KBM-7 (cell line): ENCODE data around the gene DIS3L2.

ENCODE experiments used
- DNase-seq: peaks from one replicate; pipeline ENCODE4 v3.0.0-alpha.2; 2015
- in situ Hi-C: fragments of 300-500 bp; cut with MboI; formaldehyde crosslinking; loops from 2 replicates; pipeline ENCODE4 v1.14.3; 2020; ENCODE audit warnings: low sequenced_read_pairs, low pct_unique_long_range_greater_than_20kb, mixed read lengths

The DIS3L2 gene

GRCh38 chr2:232341061-232341738 is 379.7 kb downstream of the DIS3L2 start:
- in situ Hi-C loops = no loop called here
- no peak for DNase-seq

DNA sequence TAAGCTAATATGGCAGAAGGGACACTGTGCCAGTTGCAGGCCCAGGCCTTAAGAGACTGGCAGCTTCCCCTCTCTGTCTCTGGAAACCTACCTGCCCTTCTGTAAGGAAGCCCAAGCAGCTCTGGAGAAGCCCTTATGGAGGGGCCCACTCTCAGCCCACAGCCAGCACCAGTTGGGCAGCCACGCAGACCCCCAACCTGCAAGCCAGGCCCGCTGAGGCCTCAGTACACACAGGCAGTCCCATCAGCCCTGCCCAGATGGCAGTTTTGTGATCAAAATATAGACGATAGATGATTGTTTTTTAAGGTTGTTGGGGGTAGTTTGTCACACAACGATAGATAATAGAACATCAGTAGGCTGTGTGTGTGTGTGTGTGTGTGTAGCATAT is 380.2 kb downstream of the DIS3L2 start:
- DNase-seq = no peak
- in situ Hi-C loops = no loop called here

- in situ Hi-C loops = no loop called here
- no peak for DNase-seq
Measured at GRCh38 chr2:232342635-232343565, 381.4 kb downstream of the DIS3L2 start.

DNA sequence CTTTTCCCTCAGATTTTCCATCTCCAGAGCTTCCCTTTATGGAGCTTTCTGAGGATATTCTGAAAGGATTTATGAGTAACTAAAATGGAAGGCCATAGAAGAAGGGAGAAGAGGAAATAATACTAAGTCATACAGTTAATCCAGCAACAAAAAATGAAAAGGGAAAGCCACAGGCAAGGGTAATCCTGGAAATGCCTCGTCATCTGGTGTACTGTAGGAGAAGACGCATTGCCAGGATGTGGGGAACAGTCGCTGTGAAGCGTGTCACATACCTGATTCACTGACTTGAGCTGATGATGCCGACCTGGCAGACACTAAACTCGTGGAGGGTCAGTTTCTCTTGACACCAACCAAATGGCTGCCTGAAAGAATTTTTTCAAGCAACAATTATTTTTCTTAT is 382.3 kb downstream of the DIS3L2 start:
- in situ Hi-C loops = no loop called here
- no peak for DNase-seq

DNA sequence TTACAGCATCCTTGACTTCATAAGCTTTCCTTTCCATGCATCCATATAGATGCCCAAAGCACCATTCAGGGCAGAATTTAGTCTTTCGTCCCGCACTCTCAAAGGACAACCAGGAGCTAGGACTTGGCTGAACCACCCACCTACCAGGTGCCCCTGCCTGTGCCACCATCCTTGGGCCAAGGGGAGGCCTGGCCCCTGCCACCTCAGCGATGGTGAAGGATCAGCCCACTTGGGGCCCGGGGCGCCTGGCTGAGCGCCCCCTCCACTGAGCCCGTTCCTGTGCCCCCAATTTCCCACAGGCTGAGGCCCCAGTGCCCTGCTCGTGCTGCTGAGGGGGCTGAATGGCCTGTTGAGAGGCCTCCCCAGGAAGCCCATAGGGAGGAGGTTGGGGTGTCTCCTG is 383.7 kb downstream of the DIS3L2 start:
- DNase-seq = no peak
- in situ Hi-C loops = no loop called here

DNA sequence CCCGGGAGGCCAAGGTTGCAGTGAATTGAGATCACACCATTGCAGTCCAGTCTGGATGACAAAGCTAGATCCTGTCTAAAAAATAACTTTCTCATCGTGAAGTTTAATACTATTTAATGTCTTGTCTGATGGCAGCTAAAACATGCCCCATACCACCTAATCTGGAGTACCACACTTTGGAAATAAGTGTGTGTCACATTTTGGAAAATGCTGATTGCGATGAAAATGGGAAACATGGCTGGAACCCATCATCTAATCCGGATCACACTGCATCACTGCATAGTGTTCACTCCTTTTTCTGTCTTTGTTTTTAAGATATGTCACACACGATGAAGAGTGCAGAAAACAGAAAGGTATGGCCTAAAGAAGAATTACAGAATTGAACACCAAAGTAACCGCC is 385.9 kb downstream of the DIS3L2 start:
- in situ Hi-C loops = no loop called here
- no peak for DNase-seq

GRCh38 chr2:232348936-232349335 is 387.4 kb downstream of the DIS3L2 start:
- in situ Hi-C loops = no loop called here
- no peak for DNase-seq

GRCh38 chr2:232349546-232349945 is 388.0 kb downstream of the DIS3L2 start:
- no peak for DNase-seq
- in situ Hi-C loops = no loop called here

- no peak for DNase-seq
- in situ Hi-C loops = no loop called here
Measured at GRCh38 chr2:232349946-232350635, 388.6 kb downstream of the DIS3L2 start.

DNA sequence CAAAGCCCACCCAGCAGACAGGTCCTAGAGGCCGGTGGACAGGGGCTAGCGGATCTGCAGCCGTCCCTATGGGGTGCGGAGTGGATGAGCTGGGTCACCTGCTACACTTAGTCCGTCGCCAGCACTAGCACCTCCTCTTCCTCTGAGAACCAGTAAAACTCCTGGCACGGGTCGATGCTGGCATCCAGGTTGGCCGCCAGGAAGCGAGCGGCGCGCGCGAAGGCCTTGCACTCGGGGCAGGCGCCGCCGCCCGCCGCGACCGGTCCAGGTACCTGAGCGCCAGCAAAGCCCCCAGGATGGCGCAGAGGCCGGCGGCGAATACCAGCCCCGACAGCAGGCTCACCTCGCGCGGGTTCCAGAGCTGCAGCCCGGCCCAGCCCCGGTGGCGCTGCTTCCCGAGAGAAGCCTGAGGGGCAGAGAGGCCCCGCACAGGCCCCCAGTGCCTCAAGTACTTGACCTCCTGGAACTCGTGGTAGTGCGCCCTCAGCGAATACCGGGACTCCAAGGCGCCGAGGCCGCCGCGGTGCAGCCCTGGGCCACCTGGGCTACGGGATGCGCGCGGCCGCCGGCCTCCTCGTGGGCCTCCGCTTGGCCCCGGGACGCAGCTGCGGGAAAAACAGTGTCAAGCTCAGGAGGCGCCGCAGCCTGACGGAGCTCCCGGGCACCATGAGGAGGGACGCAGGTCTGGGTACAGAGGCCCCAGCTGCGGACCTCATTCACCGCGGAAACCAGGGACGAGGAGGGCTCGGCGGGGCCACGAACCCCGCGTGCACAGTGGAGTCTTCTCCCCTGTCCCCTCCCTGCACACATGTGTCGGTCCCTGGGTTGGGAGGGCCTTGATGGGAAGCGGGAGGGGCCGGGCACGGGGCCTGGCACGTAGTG is 389.5 kb downstream of the DIS3L2 start:
- in situ Hi-C loops = no loop called here
- DNase-seq = no peak

GRCh38 chr2:232351686-232352510 is 390.4 kb downstream of the DIS3L2 start:
- in situ Hi-C loops = no loop called here
- DNase-seq = no peak

DNA sequence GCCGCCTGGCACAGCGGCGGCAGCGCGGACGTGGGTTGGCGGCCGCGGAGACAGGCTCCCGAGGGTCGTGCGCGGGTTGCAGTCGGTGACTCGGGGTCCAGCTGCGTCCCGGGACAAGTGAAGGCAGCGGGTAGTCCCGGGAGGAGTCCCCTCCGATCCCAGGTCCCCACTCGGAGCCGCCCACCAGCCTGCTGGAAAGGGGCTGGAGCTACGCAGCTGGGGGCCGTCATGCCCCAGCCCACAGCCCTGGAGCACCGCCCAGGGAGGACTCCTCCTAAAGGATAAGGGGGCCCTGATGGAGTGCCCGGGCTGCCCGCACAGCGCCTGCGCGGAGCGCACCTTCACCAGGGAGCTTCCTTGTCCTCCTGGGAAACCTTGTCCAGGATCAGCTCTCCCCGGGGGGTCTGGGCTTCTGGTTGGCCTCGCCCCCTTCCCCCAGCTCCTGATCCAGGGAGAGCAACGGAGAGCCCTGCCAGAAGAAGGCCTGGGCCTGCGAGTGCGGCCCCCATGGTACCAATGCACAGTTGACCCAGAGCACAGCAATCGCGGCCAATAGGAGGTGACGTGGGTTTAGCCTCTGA is 391.1 kb downstream of the DIS3L2 start:
- in situ Hi-C loops = no loop called here
- no peak for DNase-seq

GRCh38 chr2:232353096-232353495 is 391.6 kb downstream of the DIS3L2 start:
- in situ Hi-C loops = no loop called here
- DNase-seq = no peak

DNA sequence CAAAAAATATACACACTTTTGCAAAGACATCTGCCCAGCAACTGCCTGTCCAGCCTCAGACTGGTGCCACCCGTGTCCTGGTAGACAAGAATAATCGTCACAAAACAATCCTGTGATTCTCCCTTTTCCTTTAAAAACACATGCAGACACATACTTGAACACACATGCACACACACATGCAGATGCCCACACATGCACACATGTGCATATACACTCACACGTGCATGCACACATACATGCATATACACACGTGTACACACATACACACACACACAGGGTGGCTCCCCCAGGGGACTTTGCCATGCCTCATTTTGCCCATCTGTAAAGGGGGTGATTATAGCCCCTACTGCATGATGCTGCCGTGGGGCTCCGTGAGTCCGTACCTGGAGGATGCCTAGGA is 392.1 kb downstream of the DIS3L2 start:
- no peak for DNase-seq
- in situ Hi-C loops = no loop called here

DNA sequence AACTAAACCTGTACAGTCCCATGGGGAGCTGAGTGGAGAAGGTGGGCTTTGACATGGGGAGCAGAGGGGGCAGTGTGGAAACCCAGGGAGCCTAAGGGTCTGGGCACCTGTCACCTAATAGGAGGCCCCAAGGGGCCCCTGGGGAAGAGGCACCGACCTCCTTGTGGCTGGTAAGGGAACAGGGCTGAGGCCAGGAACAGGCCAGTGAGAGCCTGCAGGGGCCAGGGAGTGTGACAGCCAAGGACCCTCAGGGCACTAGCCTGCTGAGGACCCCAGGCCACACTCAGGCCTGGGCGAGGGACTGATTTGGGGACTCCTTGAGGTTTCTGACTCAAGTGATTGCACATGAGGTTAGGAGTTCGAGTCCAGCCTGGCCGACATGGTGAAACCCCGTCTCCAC is 392.6 kb downstream of the DIS3L2 start:
- DNase-seq = no peak
- in situ Hi-C loops = no loop called here

- in situ Hi-C loops = no loop called here
Measured at GRCh38 chr2:232361646-232362045, 400.1 kb downstream of the DIS3L2 start.

DNA sequence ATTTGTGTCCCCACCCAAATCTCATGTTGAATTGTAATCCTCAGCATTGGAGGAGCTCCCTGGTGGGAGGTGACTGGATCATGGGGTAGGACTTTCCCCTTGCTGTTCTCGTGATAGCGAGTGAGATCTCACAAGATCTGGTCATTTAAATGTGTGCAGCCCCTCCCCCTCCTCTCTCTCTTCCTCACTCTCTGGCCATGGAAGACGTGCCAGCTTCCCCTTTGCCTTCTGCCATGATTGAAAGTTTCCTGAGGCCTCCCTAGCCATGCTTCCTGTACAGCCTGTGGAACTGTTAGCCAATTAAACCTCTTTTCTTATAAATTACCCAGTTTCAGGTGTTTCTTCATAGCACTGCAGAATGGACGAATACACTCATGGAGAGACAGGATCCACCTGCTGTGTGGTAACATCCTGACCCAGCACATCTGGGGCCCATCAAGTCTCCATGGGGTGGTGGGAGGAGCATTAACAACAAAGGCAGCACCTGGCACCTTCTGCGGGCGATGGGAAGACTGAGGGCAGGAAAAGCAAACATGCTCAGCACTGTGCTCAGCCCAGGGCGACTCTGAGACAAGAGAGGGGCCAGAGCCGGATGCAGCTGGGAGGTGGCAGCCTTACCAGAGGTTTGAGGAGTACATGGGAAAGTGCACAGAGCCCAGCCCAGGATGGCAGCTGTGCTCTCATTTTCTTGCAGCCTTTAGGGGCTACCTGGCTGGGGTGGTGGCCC is 400.8 kb downstream of the DIS3L2 start:
- in situ Hi-C loops = no loop called here
- no peak for DNase-seq

More at GRCh38 chr2:232361646-232362045, 400.1 kb downstream of the DIS3L2 start:
- no peak for DNase-seq
